Hepatocyte (in vitro differentiated cells): Measurements from ENCODE around the gene TTLL5. TPM values are rescaled to one million over a fixed set of nuclear protein-coding genes. Genes with fewer than 3 reads are reported as not detected.

Experiments
- DNase-seq: peaks from one replicate; pipeline ENCODE4 v3.0.0-alpha.2; 2016; ENCODE audit warnings: low spot score
- H2AFZ ChIP-seq: fragments of 200-600 bp; sonication (generic); 2 replicates; pipeline ENCODE4 v1.6.0; 2016; ENCODE audit warnings: antibody characterized with exemption, mild to moderate bottlenecking
- H3K27ac ChIP-seq: fragments of 200-600 bp; sonication (generic); 2 replicates; pipeline ENCODE4 v1.5.1; 2016; ENCODE audit warnings: mild to moderate bottlenecking
- H3K27me3 ChIP-seq: fragments of 200-600 bp; sonication (generic); 2 replicates; pipeline ENCODE4 v1.6.1; 2016
- H3K36me3 ChIP-seq: fragments of 200-600 bp; sonication (generic); replicated peaks from 2 replicates; pipeline ENCODE4 v1.5.1; 2016; ENCODE audit warnings: low read depth; ENCODE audit not compliant: insufficient read depth
- H3K4me1 ChIP-seq: fragments of 200-600 bp; sonication (generic); 2 replicates; pipeline ENCODE4 v1.5.1; 2016; ENCODE audit warnings: mild to moderate bottlenecking, moderate library complexity; ENCODE audit not compliant: insufficient read depth
- H3K4me2 ChIP-seq: fragments of 200-600 bp; sonication (generic); 2 replicates; pipeline ENCODE4 v1.6.0; 2016
- H3K4me3 ChIP-seq: fragments of 200-600 bp; sonication (generic); 2 replicates; pipeline ENCODE4 v1.5.1; 2016; ENCODE audit warnings: mild to moderate bottlenecking
- H3K79me2 ChIP-seq: fragments of 200-600 bp; sonication (generic); 2 replicates; pipeline ENCODE4 v1.6.0; 2017; ENCODE audit warnings: mild to moderate bottlenecking
- H3K9me2 ChIP-seq: fragments of 200-600 bp; sonication (generic); replicated peaks from 2 replicates; pipeline ENCODE4 v1.6.0; 2017; ENCODE audit warnings: mild to moderate bottlenecking; ENCODE audit not compliant: insufficient read depth
- H3K9me3 ChIP-seq: fragments of 200-600 bp; sonication (generic); 2 replicates; pipeline ENCODE4 v1.5.1; 2016; ENCODE audit warnings: low read depth, mild to moderate bottlenecking
- H4K20me1 ChIP-seq: fragments of 200-600 bp; sonication (generic); 2 replicates; pipeline ENCODE4 v1.6.0; 2016; ENCODE audit warnings: mild to moderate bottlenecking; ENCODE audit not compliant: insufficient read depth, poor library complexity, severe bottlenecking
- CTCF ChIP-seq: fragments of 200-600 bp; sonication (generic); IDR thresholded peaks from 2 replicates; pipeline ENCODE4 v1.5.1; 2016; ENCODE audit warnings: antibody characterized with exemption, mild to moderate bottlenecking; ENCODE audit not compliant: poor library complexity
- EZH2 ChIP-seq: fragments of 200-600 bp; sonication (generic); IDR thresholded peaks from 2 replicates; pipeline ENCODE4 v1.6.1; 2016; ENCODE audit warnings: antibody characterized with exemption, mild to moderate bottlenecking, borderline replicate concordance
- EZH2phosphoT487 ChIP-seq: fragments of 200-600 bp; sonication (generic); IDR thresholded peaks from one replicate; pipeline ENCODE4 v1.6.1; 2018; ENCODE audit warnings: antibody characterized with exemption, mild to moderate bottlenecking, low read depth, moderate library complexity; ENCODE audit not compliant: unreplicated experiment, severe bottlenecking
- WGBS: methylation state at CpG from one replicate; pipeline ENCODE4 v1.1.6; 2016; ENCODE audit warnings: low lambda C conversion rate; ENCODE audit errors: missing lambda C conversion rate; 5-methylcytosine and 5-hydroxymethylcytosine counted together
- polyA plus RNA-seq: library from polyadenylated mRNA; unstranded; fragments of >200 nt; fragmentation: Nextera tagmentation; extraction: Ambion mirVana; gene quantifications from 2 replicates; pipeline ENCODE4 v1.2.1, GENCODE V29; 2016
- total RNA-seq: library from RNA; depleted of rRNA; stranded (reverse); fragments of >200 nt; gene quantifications from 2 replicates; pipeline ENCODE4 v1.2.3, GENCODE V29; 2014

TTLL5 gene
- total and polyA plus RNA-seq, 2 experiments from 2014 or later: 8.9 to 11.1 TPM

DNA sequence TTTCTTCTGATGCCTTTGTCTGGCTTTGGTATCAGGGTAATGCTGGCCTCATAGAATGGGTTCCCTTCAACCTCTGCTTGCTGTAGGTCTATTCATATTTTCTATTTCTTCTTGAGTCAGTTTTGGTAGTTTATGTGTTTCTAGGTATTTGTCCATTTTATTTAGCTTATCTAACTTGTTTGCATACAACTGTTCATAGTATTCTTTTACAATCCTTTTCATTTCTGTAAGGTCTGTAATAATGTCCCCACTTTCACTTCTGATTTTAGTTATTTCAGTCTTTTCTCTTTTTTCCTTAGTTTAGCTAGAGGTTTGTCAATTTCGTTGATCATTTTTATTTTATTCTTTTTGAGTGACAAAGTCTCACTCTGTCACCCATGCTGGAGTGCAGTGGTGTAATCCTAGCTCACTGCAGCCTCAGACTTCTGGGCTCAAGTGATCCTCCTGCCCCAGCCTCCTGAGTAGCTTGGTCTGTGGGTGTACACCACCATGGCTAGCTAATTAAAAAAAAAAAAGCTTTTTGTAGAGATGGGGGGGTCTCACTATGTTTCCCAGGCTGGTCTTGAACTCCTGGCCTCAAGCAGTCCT lies 11.7 kb downstream of the TTLL5 start:
- WGBS: 83% methylated on average over 1 of the region's 1 CpG
- no peaks in the 10 kb centered on the region for H3K36me3 ChIP-seq
- TF ChIP-seq CTCF (no peak), EZH2 (no peak), EZH2phosphoT487 (no peak)

DNA sequence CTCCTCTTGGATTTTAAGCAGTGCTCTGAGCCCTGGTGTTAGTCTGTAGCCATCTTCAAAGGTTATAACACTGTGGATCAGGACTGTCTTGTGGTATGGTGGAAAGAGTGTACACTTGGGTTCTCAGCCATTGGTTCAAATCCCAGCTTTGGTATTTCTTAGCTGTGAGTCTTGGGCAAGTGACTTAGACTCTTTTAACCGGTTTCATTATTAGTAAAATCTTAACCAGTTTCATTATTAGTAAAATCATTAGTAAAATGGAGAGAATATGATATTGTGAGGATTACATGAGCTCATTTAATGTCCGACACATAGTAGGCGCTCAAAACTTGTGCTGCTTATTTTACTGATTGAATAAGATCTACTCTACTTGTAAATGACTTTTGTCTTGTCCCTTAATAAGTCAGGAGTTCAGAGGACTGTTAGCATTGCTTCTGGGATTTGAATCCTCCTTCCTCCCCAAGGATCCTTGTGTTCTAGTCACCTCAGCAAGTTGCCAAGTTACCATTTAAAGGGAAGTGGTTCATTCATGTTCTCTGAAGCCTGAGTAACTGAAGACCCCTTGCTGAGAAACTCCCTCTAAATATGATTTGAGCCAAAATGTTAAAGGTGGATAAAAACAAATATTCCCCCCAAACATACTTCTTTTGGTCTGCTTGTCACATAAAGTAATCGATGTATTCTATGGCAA lies 12.4 kb downstream of the TTLL5 start:
- Histone ChIP-seq H4K20me1 (no peaks in the 10 kb centered on the region), H3K27me3 (no peaks in the 10 kb centered on the region), H3K4me2 (no peak overlapping the region), H3K9me2 (no peaks in the 10 kb centered on the region), H3K4me3 (no peak overlapping the region), H3K79me2 (peaks cover 4% of the 10 kb centered on the region), H2AFZ (no peak overlapping the region), H3K36me3 (no peaks in the 10 kb centered on the region), H3K9me3 (no peaks in the 10 kb centered on the region), H3K27ac (no peak overlapping the region), H3K4me1 (no peaks in the 10 kb centered on the region)
- DNase-seq: no peak
- 98% methylated on average over 4 of the region's 4 CpGs for WGBS
- TF ChIP-seq EZH2: no peak

More for the DNA sequence above, 11.7 kb downstream of the TTLL5 start:
- Histone ChIP-seq H3K79me2 (peaks cover 4% of the 10 kb centered on the region), H3K4me3 (no peak overlapping the region), H3K4me2 (no peak overlapping the region), H4K20me1 (no peaks in the 10 kb centered on the region), H3K4me1 (no peaks in the 10 kb centered on the region), H2AFZ (no peak overlapping the region), H3K27ac (no peak overlapping the region), H3K27me3 (no peaks in the 10 kb centered on the region), H3K9me2 (no peaks in the 10 kb centered on the region), H3K9me3 (no peaks in the 10 kb centered on the region)
- no peak for DNase-seq

- TF ChIP-seq EZH2 (no peak), EZH2phosphoT487 (no peak)
Measured at GRCh38 chr14:75675265-75675960, 14.4 kb downstream of the TTLL5 start.

GRCh38 chr14:75685910-75686309 lies 24.9 kb downstream of the TTLL5 start:
- Histone ChIP-seq H3K27ac (no peak overlapping the region), H3K36me3 (no peaks in the 10 kb centered on the region), H3K4me1 (no peaks in the 10 kb centered on the region), H3K9me3 (no peaks in the 10 kb centered on the region), H3K9me2 (no peaks in the 10 kb centered on the region), H3K4me3 (no peak overlapping the region), H2AFZ (no peak overlapping the region), H3K27me3 (no peaks in the 10 kb centered on the region), H3K4me2 (no peak overlapping the region), H3K79me2 (no peaks in the 10 kb centered on the region), H4K20me1 (no peaks in the 10 kb centered on the region)
- TF ChIP-seq EZH2 (no peak), EZH2phosphoT487 (no peak), CTCF (no peak)
- no peak for DNase-seq
- WGBS: 68% methylated on average over 2 of the region's 2 CpGs

More at GRCh38 chr14:75675265-75675960, 14.4 kb downstream of the TTLL5 start:
- no peak for DNase-seq
- H3K27me3 ChIP-seq: no peaks in the 10 kb centered on the region
- 71% methylated on average over 2 of the region's 2 CpGs for WGBS
- no peak overlapping the region for H2AFZ ChIP-seq
- H3K4me2 ChIP-seq: no peak overlapping the region
- no peaks in the 10 kb centered on the region for H3K4me1 ChIP-seq
- no peaks in the 10 kb centered on the region for H3K36me3 ChIP-seq
- no peak overlapping the region for H3K4me3 ChIP-seq
- peaks cover 4% of the 10 kb centered on the region for H3K79me2 ChIP-seq
- H3K9me2 ChIP-seq: no peaks in the 10 kb centered on the region
- no peak overlapping the region for H3K27ac ChIP-seq
- H3K9me3 ChIP-seq: no peaks in the 10 kb centered on the region
- no peaks in the 10 kb centered on the region for H4K20me1 ChIP-seq
